SJSA1 (cell line): ENCODE measurements around the gene NANS. TPM values are rescaled to one million over a fixed set of nuclear protein-coding genes. Genes with fewer than 3 reads are reported as not detected.

ENCODE experiments used
- DNase-seq, 2 experiments: peaks; one replicate each; pipeline ENCODE4 v3.0.0-alpha.2; 2015 to 2020; ENCODE audit warnings: low spot score in 2 of 2, low read depth in 1 of 2
- H3K27ac ChIP-seq: fragments of 250-450 bp; sonication (Bioruptor Pico); 2 replicates; pipeline ENCODE4 v1.5.1; 2020; ENCODE audit warnings: mild to moderate bottlenecking, moderate library complexity
- H3K27me3 ChIP-seq: fragments of 250-450 bp; sonication (Bioruptor Pico); replicated peaks from 2 replicates; pipeline ENCODE4 v1.5.1; 2020; ENCODE audit warnings: mild to moderate bottlenecking, moderate library complexity
- H3K36me3 ChIP-seq: fragments of 250-450 bp; sonication (Bioruptor Pico); 2 replicates; pipeline ENCODE4 v1.5.1; 2020; ENCODE audit warnings: mild to moderate bottlenecking
- H3K4me1 ChIP-seq: fragments of 250-450 bp; sonication (Bioruptor Pico); replicated peaks from 2 replicates; pipeline ENCODE4 v1.6.1; 2021; ENCODE audit warnings: mild to moderate bottlenecking
- H3K4me3 ChIP-seq: fragments of 250-450 bp; sonication (Bioruptor Pico); 2 replicates; pipeline ENCODE4 v1.5.1; 2020; ENCODE audit warnings: mild to moderate bottlenecking
- H3K9me3 ChIP-seq: fragments of 250-450 bp; sonication (Bioruptor Pico); replicated peaks from 2 replicates; pipeline ENCODE4 v1.5.1; 2020; ENCODE audit warnings: mild to moderate bottlenecking
- total RNA-seq: library from RNA; depleted of rRNA; stranded (reverse); fragments of >200 nt; shearing (Covaris generic); gene quantifications from 2 replicates; pipeline ENCODE4 v1.2.3, GENCODE V29; 2014; rRNA removed

The NANS gene
- total RNA-seq, 1 experiment from 2014 or later: 160 TPM

GRCh38 chr9:98130576-98131228 lies 74.2 kb downstream of the NANS start:
- no peaks in the 10 kb centered on the region for H3K4me1 ChIP-seq
- no peaks in the 10 kb centered on the region for H3K27me3 ChIP-seq
- H3K36me3 ChIP-seq: no peaks in the 10 kb centered on the region
- H3K27ac ChIP-seq: no peak overlapping the region
- H3K9me3 ChIP-seq: no peaks in the 10 kb centered on the region
- H3K4me3 ChIP-seq: no peak overlapping the region
- DNase-seq: no peak

DNA sequence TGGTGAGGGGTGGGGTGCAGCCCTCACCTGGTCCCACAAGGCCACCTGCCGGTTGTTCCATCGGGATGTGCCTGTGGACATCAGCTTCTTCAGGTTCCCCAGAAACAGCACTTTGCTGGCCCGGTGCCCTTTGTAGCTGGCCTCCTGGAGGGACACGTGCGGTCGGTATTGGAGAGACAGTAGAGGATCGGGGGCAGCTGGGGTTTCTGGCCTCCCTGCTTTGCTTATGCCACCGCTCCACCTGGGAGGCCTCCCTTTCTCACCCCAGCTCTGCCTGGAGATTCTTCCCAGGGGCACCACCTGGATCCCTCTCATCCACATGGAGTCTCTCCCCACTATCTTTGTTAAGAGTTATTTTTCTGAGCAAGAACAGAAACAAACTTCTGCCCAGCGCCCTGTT lies 75.6 kb downstream of the NANS start:
- Histone ChIP-seq H3K9me3 (no peaks in the 10 kb centered on the region), H3K27ac (no peak overlapping the region), H3K4me1 (no peaks in the 10 kb centered on the region), H3K4me3 (no peak overlapping the region), H3K36me3 (no peaks in the 10 kb centered on the region), H3K27me3 (no peaks in the 10 kb centered on the region)
- no peak for DNase-seq

Other genes starting within 250 kb of the NANS start
- gene FOXE1, start 203.5 kb upstream of the NANS start, total RNA-seq: 3.1 and 4.7 TPM in 2 replicates
- gene TRMO, start 134.2 kb upstream of the NANS start, total RNA-seq: 12.9 and 15.6 TPM in 2 replicates
- gene HEMGN, start 118.6 kb upstream of the NANS start, total RNA-seq: not detected in 2 replicates
- gene ANP32B, start 73.4 kb upstream of the NANS start, total RNA-seq: 10.1 and 15.1 TPM in 2 replicates
- gene TRIM14, start 62.5 kb downstream of the NANS start, total RNA-seq: 4.0 and 6.5 TPM in 2 replicates
- 0.16 TPM in 2 replicates for gene CORO2A, start 135.9 kb downstream of the NANS start, total RNA-seq
- gene TBC1D2, start 198.9 kb downstream of the NANS start, total RNA-seq: 4.4 TPM in 2 replicates